OCI-LY1 (cell line): ENCODE data around the gene PGM2L1.

Experiments used
- H2AFZ ChIP-seq: fragments of 200-600 bp; sonication (generic), shearing (Covaris generic); 2 replicates; pipeline ENCODE4 v1.6.0; 2014; ENCODE audit warnings: antibody characterized with exemption, mild to moderate bottlenecking, low read length
- H3F3A ChIP-seq: fragments of 200-600 bp; sonication (generic), shearing (Covaris generic); 2 replicates; pipeline ENCODE4 v1.6.0; 2014; ENCODE audit warnings: mild to moderate bottlenecking, antibody characterized with exemption, low read length, moderate library complexity; ENCODE audit not compliant: insufficient read depth
- H3K27ac ChIP-seq: fragments of 200-600 bp; sonication (generic); 2 replicates; pipeline ENCODE4 v1.5.1; 2014; ENCODE audit warnings: low read length, mixed run types, mild to moderate bottlenecking, low read depth; ENCODE audit not compliant: poor library complexity, severe bottlenecking
- H3K27me3 ChIP-seq: fragments of 200-600 bp; sonication (generic); 2 replicates; pipeline ENCODE4 v1.6.0; 2014; ENCODE audit warnings: antibody characterized with exemption, mild to moderate bottlenecking, low read length, moderate library complexity; ENCODE audit not compliant: insufficient read depth
- H3K36me3 ChIP-seq: fragments of 200-600 bp; sonication (generic); 2 replicates; pipeline ENCODE4 v1.6.1; 2014; ENCODE audit warnings: mild to moderate bottlenecking, antibody characterized with exemption, low read length, moderate library complexity, mixed read lengths; ENCODE audit not compliant: insufficient read depth
- H3K4me1 ChIP-seq: fragments of 200-600 bp; sonication (generic); 2 replicates; pipeline ENCODE4 v1.5.1; 2014; ENCODE audit warnings: mild to moderate bottlenecking, low read length, moderate library complexity; ENCODE audit not compliant: insufficient read depth, severe bottlenecking
- H3K4me2 ChIP-seq: fragments of 200-600 bp; sonication (generic), shearing (Covaris generic); 2 replicates; pipeline ENCODE4 v1.6.1; 2014; ENCODE audit warnings: low read length
- H3K4me3 ChIP-seq: fragments of 200-600 bp; sonication (generic); 2 replicates; pipeline ENCODE4 v1.5.1; 2014; ENCODE audit warnings: low read length, low read depth, mild to moderate bottlenecking, mixed read lengths; ENCODE audit not compliant: poor library complexity, severe bottlenecking
- H3K79me2 ChIP-seq: fragments of 200-600 bp; shearing (Covaris generic); 2 replicates; pipeline ENCODE4 v1.6.1; 2016; ENCODE audit warnings: mixed run types, low read length, mixed read lengths; ENCODE audit not compliant: insufficient read depth
- H3K9ac ChIP-seq: fragments of 200-600 bp; sonication (generic), shearing (Covaris generic); 2 replicates; pipeline ENCODE4 v1.6.1; 2014; ENCODE audit warnings: mild to moderate bottlenecking, low read length, mixed read lengths
- H3K9me2 ChIP-seq: fragments of 200-600 bp; sonication (generic), shearing (Covaris generic); 2 replicates; pipeline ENCODE4 v1.6.1; 2014; ENCODE audit warnings: low read depth, mild to moderate bottlenecking, low read length, mixed read lengths
- H3K9me3 ChIP-seq: fragments of 200-600 bp; shearing (Covaris generic); 2 replicates; pipeline ENCODE4 v1.6.1; 2014; ENCODE audit warnings: low read length, mixed read lengths
- H4K20me1 ChIP-seq: fragments of 200-600 bp; sonication (generic), shearing (Covaris generic); 2 replicates; pipeline ENCODE4 v1.6.0; 2016; ENCODE audit warnings: mild to moderate bottlenecking, low read length; ENCODE audit not compliant: insufficient read depth
- EZH2 ChIP-seq: fragments of 200-600 bp; sonication (generic), shearing (Covaris generic); IDR thresholded peaks from 2 replicates; pipeline ENCODE4 v1.8.0; 2017; ENCODE audit warnings: borderline replicate concordance, mixed run types, mild to moderate bottlenecking, antibody characterized with exemption, low read length, moderate library complexity, mixed read lengths
- TF ChIP-seq, protein P1 (sequence below): fragments of 200-600 bp; sonication (generic), shearing (Covaris generic); IDR thresholded peaks from 2 replicates; pipeline ENCODE4 v1.5.1; 2017; ENCODE audit warnings: mild to moderate bottlenecking, antibody characterized with exemption, low read length, moderate library complexity, mixed read lengths

The PGM2L1 gene

GRCh38 chr11:74288911-74289310, 109.3 kb downstream of the PGM2L1 start:
- no peaks in the 10 kb centered on the region for H3K9me3 ChIP-seq
- no peaks in the 10 kb centered on the region for H3F3A ChIP-seq
- no peaks in the 10 kb centered on the region for H3K36me3 ChIP-seq
- H3K27me3 ChIP-seq = no peaks in the 10 kb centered on the region; the same call in 1 of the 2 replicates
- H4K20me1 ChIP-seq = no peaks in the 10 kb centered on the region
- H3K27ac ChIP-seq = no peak overlapping the region
- H3K79me2 ChIP-seq = no peaks in the 10 kb centered on the region
- TF ChIP-seq, protein P1, sequence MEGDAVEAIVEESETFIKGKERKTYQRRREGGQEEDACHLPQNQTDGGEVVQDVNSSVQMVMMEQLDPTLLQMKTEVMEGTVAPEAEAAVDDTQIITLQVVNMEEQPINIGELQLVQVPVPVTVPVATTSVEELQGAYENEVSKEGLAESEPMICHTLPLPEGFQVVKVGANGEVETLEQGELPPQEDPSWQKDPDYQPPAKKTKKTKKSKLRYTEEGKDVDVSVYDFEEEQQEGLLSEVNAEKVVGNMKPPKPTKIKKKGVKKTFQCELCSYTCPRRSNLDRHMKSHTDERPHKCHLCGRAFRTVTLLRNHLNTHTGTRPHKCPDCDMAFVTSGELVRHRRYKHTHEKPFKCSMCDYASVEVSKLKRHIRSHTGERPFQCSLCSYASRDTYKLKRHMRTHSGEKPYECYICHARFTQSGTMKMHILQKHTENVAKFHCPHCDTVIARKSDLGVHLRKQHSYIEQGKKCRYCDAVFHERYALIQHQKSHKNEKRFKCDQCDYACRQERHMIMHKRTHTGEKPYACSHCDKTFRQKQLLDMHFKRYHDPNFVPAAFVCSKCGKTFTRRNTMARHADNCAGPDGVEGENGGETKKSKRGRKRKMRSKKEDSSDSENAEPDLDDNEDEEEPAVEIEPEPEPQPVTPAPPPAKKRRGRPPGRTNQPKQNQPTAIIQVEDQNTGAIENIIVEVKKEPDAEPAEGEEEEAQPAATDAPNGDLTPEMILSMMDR = no peak
- TF ChIP-seq EZH2 = no peak
- no peaks in the 10 kb centered on the region for H3K4me1 ChIP-seq
- no peak overlapping the region for H3K4me3 ChIP-seq
- H3K9ac ChIP-seq = no peak overlapping the region
- H2AFZ ChIP-seq = no peak overlapping the region
- H3K9me2 ChIP-seq = no peaks in the 10 kb centered on the region
- H3K4me2 ChIP-seq = no peak overlapping the region

- Histone ChIP-seq H3F3A (no peaks in the 10 kb centered on the region), H2AFZ (no peak overlapping the region), H4K20me1 (no peaks in the 10 kb centered on the region), H3K79me2 (no peaks in the 10 kb centered on the region), H3K27ac (no peak overlapping the region), H3K27me3 (no peaks in the 10 kb centered on the region; the same call in 1 of the 2 replicates), H3K9me2 (no peaks in the 10 kb centered on the region), H3K4me3 (no peak overlapping the region), H3K9ac (no peak overlapping the region), H3K4me2 (no peak overlapping the region), H3K9me3 (no peaks in the 10 kb centered on the region), H3K36me3 (no peaks in the 10 kb centered on the region), H3K4me1 (no peaks in the 10 kb centered on the region)
- no peak for TF ChIP-seq EZH2
- TF ChIP-seq, protein P1 = no peak
Measured at GRCh38 chr11:74288161-74288560, 110.1 kb downstream of the PGM2L1 start.

DNA sequence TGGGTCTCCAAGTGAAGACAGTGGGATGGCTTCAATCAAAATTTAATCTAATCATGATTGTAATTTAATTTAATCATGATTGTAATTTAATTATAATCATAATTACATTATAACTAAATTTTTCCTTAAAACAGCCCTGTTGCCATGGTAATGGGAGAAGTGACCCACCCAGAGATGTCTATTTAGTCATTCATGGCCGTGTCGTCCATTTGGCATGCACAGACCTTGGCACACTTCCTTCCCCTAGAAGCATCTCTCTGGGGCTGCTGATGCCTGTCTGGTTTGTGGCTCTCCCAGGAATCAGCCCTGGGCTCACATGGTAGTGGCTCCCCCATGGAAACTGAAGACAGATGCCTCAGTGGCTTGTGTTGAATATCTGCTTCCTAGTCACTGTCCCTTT, 113.8 kb downstream of the PGM2L1 start:
- Histone ChIP-seq H3K79me2 (no peaks in the 10 kb centered on the region), H3K4me1 (no peaks in the 10 kb centered on the region), H3K36me3 (no peaks in the 10 kb centered on the region; the same call in 1 of the 2 replicates), H3K4me2 (no peak overlapping the region), H3K9me2 (no peaks in the 10 kb centered on the region), H3K27ac (no peak overlapping the region), H3K9ac (no peak overlapping the region), H3K27me3 (no peaks in the 10 kb centered on the region; the same call in 1 of the 2 replicates), H3K4me3 (no peak overlapping the region), H3F3A (no peaks in the 10 kb centered on the region), H2AFZ (no peak overlapping the region), H4K20me1 (no peaks in the 10 kb centered on the region), H3K9me3 (no peaks in the 10 kb centered on the region)
- TF ChIP-seq, protein P1 = no peak
- no peak for TF ChIP-seq EZH2
